OCI-LY7 (cell line): ENCODE results near the gene PRELID3B.

Experiments
- EZH2phosphoT487 ChIP-seq: fragments of 200-600 bp; sonication (generic); IDR thresholded peaks from 2 replicates; pipeline ENCODE4 v1.6.1; 2018; ENCODE audit warnings: low read depth, borderline replicate concordance, mild to moderate bottlenecking, mixed run types, antibody characterized with exemption, low read length, moderate library complexity, mixed read lengths
- TF ChIP-seq, protein P1 (sequence below): fragments of 200-600 bp; sonication (generic); conservative IDR thresholded peaks from 2 replicates; pipeline ENCODE4 v1.5.1; 2014; ENCODE audit warnings: mild to moderate bottlenecking, antibody characterized with exemption, low read length, moderate library complexity, mixed read lengths

DNA sequence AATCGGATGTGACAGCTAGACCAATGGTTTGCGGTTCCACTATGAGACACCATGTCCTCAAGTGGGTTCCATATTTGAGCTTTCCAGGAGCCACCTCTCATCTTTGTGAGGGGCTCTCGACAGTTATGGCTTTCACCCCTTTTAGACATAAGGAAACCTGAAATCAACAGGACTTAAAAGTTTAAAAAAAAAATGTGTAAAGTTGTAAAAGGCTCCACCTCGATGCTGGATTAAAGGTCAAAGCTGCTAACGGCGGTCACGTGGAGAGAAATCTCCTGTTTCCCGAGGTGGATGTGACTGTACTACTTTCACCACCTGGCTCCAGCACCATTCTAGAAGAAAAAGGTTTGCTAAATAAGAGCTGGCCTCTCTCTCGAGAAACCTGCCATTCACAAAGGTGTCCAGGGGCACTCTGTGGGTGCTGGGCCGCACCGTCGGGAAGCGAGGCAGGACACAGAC is 11.0 kb downstream of the PRELID3B start:
- TF ChIP-seq, protein P1, sequence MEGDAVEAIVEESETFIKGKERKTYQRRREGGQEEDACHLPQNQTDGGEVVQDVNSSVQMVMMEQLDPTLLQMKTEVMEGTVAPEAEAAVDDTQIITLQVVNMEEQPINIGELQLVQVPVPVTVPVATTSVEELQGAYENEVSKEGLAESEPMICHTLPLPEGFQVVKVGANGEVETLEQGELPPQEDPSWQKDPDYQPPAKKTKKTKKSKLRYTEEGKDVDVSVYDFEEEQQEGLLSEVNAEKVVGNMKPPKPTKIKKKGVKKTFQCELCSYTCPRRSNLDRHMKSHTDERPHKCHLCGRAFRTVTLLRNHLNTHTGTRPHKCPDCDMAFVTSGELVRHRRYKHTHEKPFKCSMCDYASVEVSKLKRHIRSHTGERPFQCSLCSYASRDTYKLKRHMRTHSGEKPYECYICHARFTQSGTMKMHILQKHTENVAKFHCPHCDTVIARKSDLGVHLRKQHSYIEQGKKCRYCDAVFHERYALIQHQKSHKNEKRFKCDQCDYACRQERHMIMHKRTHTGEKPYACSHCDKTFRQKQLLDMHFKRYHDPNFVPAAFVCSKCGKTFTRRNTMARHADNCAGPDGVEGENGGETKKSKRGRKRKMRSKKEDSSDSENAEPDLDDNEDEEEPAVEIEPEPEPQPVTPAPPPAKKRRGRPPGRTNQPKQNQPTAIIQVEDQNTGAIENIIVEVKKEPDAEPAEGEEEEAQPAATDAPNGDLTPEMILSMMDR = no peak
- TF ChIP-seq EZH2phosphoT487 = no peak
